Adrenal gland (tissue), 12 donors: ENCODE measurements around the gene ATP4A. TPM values are rescaled to one million over a fixed set of nuclear protein-coding genes. Genes with fewer than 3 reads are reported as not detected.
"Not testable (repeated sequence)": the region's sequence is repeated elsewhere in the genome, so short reads cannot be mapped to it uniquely, and the experiment has no call there.

ENCODE experiments used
- DNase-seq, 7 donors: peaks; one replicate each; pipeline ENCODE4 v3.0.0-alpha.2; 2019 to 2020
- H3K27ac ChIP-seq, 5 donors: fragments of 200-600 bp; sonication (generic) in 4 of 5; 1 replicate in 3 of 5; 2 replicates in 2 of 5; pipeline versions ENCODE4 v1.5.1 to v1.8.0; 2016 to 2020; ENCODE audit warnings: mild to moderate bottlenecking in 1 of 5
- H3K27me3 ChIP-seq: fragments of 200-600 bp; 2 replicates; pipeline ENCODE4 v1.8.0; 2021
- H3K36me3 ChIP-seq, 2 donors: fragments of 200-600 bp; replicated peaks in 1 of 2; 1 replicate in 1 of 2; 2 replicates in 1 of 2; pipeline versions ENCODE4 v1.5.1 to v1.8.0; 2018 to 2022
- H3K4me1 ChIP-seq, 2 donors: fragments of 200-600 bp; replicated peaks in 1 of 2; 1 replicate in 1 of 2; 2 replicates in 1 of 2; pipeline versions ENCODE4 v1.5.1 to v1.8.0; 2018 to 2021
- H3K4me3 ChIP-seq, 4 donors: fragments of 200-600 bp; sonication (generic) in 3 of 4; one replicate each; pipeline ENCODE4 v1.5.1; 2016 to 2018
- H3K9me3 ChIP-seq, 3 donors: fragments of 200-600 bp; sonication (generic) in 1 of 3; replicated peaks in 1 of 3; 1 replicate in 2 of 3; 2 replicates in 1 of 3; pipeline versions ENCODE4 v1.5.1 to v1.8.0; 2016 to 2021
- POLR2A ChIP-seq, 2 donors: fragments of 450-650 bp; IDR thresholded peaks; one replicate each; pipeline ENCODE4 v1.6.1; 2017; ENCODE audit warnings: antibody characterized with exemption in 2 of 2, mild to moderate bottlenecking in 2 of 2, moderate library complexity in 1 of 2
- WGBS, 4 donors: extraction: QIAGEN DNeasy Blood & Tissue Kit in 2 of 4; methylation state at CpG; one replicate each; pipeline versions ENCODE4 v1.1.5 to v1.1.7; 2013 to 2017; 5-methylcytosine and 5-hydroxymethylcytosine counted together
- intact Hi-C, 2 donors: fragments of 100-400 bp; cut with DNase I; formaldehyde crosslinking; loops; one replicate each; pipeline versions ENCODE4 v1.14.1 to v1.15.0; 2022 to 2023
- polyA plus RNA-seq, 3 donors: library from polyadenylated mRNA; stranded (reverse); fragments of 200-250 nt in 2 of 3; fragments of 350-450 nt in 1 of 3; fragmentation: Illumina TruSeq in 1 of 3; extraction: RNeasy Lipid Tissue Mini Kit (QIAGEN cat#74804) in 1 of 3; gene quantifications; one replicate each; pipeline ENCODE4 v1.2.3, GENCODE V29; 2013 to 2014
- total RNA-seq, 9 donors: library from RNA; depleted of rRNA in 4 of 9; stranded (reverse); fragments of >200 nt in 4 of 9; fragments of 120-200 nt in 1 of 9; fragmentation: NEBNext Ultra II Directional in 1 of 9; extraction: Animal tissue kit (Norgen Biotek cat#: 25700) in 1 of 9; gene quantifications; one replicate each; pipeline versions ENCODE4 v1.1.0 to v1.2.4, GENCODE V29; 2013 to 2023
- TF ChIP-seq, protein P1 (sequence below), 6 experiments: fragments of 450-650 bp in 4 of 6; fragments of 200-600 bp in 2 of 6; sonication (generic) in 1 of 6; IDR thresholded peaks; 1 replicate in 5 of 6; 2 replicates in 1 of 6; pipeline versions ENCODE4 v1.5.1 to v1.8.0; 2016 to 2021; ENCODE audit warnings: antibody characterized with exemption in 6 of 6, mild to moderate bottlenecking in 2 of 6, moderate library complexity in 1 of 6
- donor health status: healthy with polysubstance abuse.
- donor health status: Bipolar disorder and iron deficiency.
- donor health status: DM: yes; HTN: yes; CAD: no.
- donor health status: DM: no; HTN: no; CAD: no.
- donor health status: DM: no; HTN: no; CAD: no.
- donor health status: DM: yes; HTN: yes; CAD: no.

Gene ATP4A
- total and polyA plus RNA-seq, 12 donors, result 2.2 to 63.5 (median 7.5) TPM

DNA sequence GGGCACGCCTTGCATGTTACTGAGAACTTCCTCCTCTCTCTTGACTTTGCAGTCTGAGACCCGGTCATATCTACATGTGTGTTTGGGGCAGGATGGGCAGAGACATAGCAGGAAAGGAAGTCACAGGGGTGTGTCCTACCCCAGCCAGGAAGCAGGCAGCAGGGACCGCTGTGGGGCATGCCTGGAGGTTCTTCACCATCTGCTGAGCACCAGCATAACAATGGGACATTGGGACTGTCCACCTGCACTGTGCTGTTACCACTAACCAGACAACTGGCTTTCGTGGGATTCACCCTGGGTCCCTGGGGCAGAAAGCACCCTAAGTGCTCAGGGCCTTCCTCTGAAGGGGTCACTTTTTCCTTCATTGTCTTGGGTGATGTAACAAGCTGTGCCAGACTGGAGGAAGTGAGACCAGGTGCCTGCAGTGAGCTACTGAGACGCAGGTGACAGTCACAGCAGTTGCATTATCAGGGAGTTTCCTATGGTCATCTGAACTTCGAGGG is 46.4 kb upstream of the ATP4A start:
- intact Hi-C loops, result no loop called here

DNA sequence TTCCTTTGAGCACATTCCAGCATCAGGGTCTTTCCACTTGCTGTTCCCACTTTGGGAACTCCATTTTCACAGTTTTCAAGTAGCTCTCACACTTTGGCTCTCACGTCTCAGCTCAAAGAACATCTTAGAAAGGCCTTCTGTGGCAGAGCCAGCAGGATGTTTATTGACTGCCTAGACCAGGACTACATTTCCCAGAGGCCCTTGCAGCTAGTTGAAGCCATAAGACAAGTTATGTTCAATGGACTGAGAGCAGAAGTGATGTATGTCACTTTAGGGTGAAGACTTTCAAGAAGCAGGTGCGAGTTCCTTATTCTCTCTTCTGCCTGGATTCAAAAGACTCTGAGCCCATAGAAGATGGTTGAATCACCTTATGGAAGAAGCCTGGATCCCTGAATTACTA is 44.8 kb upstream of the ATP4A start:
- no peak overlapping the region for H3K4me3 ChIP-seq
- no peak for DNase-seq
- H3K9me3 ChIP-seq, result no peaks in the 10 kb centered on the region
- TF ChIP-seq, protein P1, sequence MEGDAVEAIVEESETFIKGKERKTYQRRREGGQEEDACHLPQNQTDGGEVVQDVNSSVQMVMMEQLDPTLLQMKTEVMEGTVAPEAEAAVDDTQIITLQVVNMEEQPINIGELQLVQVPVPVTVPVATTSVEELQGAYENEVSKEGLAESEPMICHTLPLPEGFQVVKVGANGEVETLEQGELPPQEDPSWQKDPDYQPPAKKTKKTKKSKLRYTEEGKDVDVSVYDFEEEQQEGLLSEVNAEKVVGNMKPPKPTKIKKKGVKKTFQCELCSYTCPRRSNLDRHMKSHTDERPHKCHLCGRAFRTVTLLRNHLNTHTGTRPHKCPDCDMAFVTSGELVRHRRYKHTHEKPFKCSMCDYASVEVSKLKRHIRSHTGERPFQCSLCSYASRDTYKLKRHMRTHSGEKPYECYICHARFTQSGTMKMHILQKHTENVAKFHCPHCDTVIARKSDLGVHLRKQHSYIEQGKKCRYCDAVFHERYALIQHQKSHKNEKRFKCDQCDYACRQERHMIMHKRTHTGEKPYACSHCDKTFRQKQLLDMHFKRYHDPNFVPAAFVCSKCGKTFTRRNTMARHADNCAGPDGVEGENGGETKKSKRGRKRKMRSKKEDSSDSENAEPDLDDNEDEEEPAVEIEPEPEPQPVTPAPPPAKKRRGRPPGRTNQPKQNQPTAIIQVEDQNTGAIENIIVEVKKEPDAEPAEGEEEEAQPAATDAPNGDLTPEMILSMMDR (IDR thresholded peaks at IDR 0.05), result no peak
- no peak for TF ChIP-seq POLR2A (IDR thresholded peaks at IDR 0.05)
- no peaks in the 10 kb centered on the region for H3K36me3 ChIP-seq
- peaks cover 5 to 9% of the 10 kb centered on the region in 2 donors for H3K4me1 ChIP-seq
- H3K27ac ChIP-seq, result no peak overlapping the region
- intact Hi-C loops, result no loop called here
- WGBS, 4 donors, result 63 to 91% (median 71%) methylated on average over 2 of the region's 2 CpGs
- H3K27me3 ChIP-seq, result no peaks in the 10 kb centered on the region

More for the DNA sequence above, 46.4 kb upstream of the ATP4A start:
- no peaks in the 10 kb centered on the region for H3K27me3 ChIP-seq
- H3K9me3 ChIP-seq, result no peaks in the 10 kb centered on the region
- H3K4me3 ChIP-seq, result no peak overlapping the region
- TF ChIP-seq, protein P1 (IDR thresholded peaks at IDR 0.05), result no peak
- no peak for TF ChIP-seq POLR2A (IDR thresholded peaks at IDR 0.05)
- no peaks in the 10 kb centered on the region for H3K36me3 ChIP-seq
- H3K4me1 ChIP-seq, result peaks cover 6 to 10% of the 10 kb centered on the region in 2 donors
- 57 to 73% (median 63%) methylated on average over 4 to 6 of the region's 6 CpGs for WGBS, 4 donors
- no peak overlapping the region for H3K27ac ChIP-seq
- no peak for DNase-seq

DNA sequence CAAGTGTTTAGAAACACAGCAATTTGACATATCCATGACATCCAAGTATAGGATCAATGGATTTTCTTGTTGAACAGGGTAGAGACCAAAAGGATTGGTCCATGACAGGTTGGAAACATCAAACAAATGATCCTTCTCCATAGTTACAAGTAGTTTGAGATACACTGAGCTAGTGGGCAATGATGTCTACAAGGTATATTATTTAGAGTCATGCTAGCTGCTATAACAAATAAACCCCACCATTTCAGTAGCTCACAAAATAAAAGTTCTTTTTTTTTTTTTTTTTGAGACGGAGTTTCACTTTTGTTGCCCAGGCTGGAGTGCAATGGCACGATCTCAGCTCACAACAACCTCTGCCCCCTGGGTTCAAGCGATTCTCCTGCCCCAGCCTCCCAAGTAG is 44.2 kb upstream of the ATP4A start:
- H3K36me3 ChIP-seq, result no peaks in the 10 kb centered on the region
- no peak overlapping the region for H3K27ac ChIP-seq
- no peaks in the 10 kb centered on the region for H3K9me3 ChIP-seq
- intact Hi-C loops, result no loop called here
- TF ChIP-seq POLR2A (IDR thresholded peaks at IDR 0.05), result no peak
- TF ChIP-seq, protein P1 (IDR thresholded peaks at IDR 0.05), result no peak
- no peak for DNase-seq
- no peak overlapping the region for H3K4me3 ChIP-seq
- 78 to 88% (median 81%) methylated on average over 3 of the region's 3 CpGs for WGBS, 4 donors
- H3K27me3 ChIP-seq, result no peaks in the 10 kb centered on the region
- H3K4me1 ChIP-seq, result peaks cover 0 to 3% of the 10 kb centered on the region in 2 donors

DNA sequence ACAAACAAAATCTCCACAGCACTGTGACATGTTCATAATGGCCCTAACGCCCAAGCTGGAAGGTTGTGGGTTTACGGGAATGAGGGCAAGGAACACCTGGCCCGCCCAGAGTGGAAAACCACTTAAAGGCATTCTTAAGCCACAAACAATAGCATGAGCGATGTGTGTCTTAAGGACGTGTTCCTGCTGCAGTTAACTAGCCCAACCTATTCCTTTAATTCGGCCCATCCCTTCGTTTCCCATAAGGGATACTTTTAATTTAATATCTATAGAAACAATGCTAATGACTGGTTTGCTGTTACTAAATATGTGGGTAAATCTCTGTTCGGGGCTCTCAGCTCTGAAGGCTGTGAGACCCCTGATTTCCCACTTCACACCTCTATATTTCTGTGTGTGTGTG is 43.7 kb upstream of the ATP4A start:
- H3K36me3 ChIP-seq, DNase-seq, intact Hi-C loops, H3K9me3 ChIP-seq, H3K27me3 ChIP-seq, H3K4me3 ChIP-seq, H3K4me1 ChIP-seq, H3K27ac ChIP-seq: not testable (repeated sequence)
- WGBS, 4 donors, result 78 to 82% (median 79%) methylated on average over 7 to 8 of the region's 8 CpGs

DNA sequence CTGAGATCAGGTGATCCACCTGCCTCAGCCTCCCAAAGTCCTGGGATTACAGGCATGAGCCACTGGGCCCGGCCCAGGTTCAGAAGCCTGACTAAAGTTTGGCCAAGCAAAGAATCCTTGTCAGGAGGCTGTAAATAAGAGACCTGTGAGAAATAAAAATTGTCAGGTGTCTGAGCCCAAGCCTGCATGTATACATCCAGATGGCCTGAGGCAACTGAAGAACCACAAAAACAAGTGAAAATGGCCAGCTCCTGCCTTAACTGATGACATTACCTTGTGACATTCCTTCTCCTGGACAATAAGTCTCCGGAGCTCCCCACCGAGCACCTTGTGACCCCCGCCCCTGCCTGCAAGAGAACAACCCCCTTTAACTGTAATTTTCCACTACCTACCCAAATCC is 41.0 kb upstream of the ATP4A start:
- H3K4me1 ChIP-seq, H3K9me3 ChIP-seq, H3K27ac ChIP-seq, H3K36me3 ChIP-seq, intact Hi-C loops, H3K27me3 ChIP-seq, DNase-seq, H3K4me3 ChIP-seq: not testable (repeated sequence)
- WGBS, 4 donors, result 70 to 81% (median 77%) methylated on average over 4 of the region's 4 CpGs
